Fibroblast of the aortic adventitia (primary cell): Measurements from ENCODE around the gene ASTE1. TPM values are rescaled to one million over a fixed set of nuclear protein-coding genes. Genes with fewer than 3 reads are reported as not detected.

Experiments
- DNase-seq: peaks from one replicate; pipeline ENCODE4 v3.0.0-alpha.2; 2010; ENCODE audit warnings: low read depth
- H3K4me3 ChIP-seq: 2 replicates; pipeline ENCODE4 v1.5.1; 2011; ENCODE audit warnings: low read depth, mild to moderate bottlenecking, control low read depth, low read length, moderate library complexity
- total RNA-seq: library from RNA; depleted of rRNA; stranded (reverse); fragments of >200 nt; gene quantifications from 2 replicates; pipeline ENCODE4 v1.2.3, GENCODE V29; 2012; ENCODE audit warnings: low replicate concordance
- TF ChIP-seq, protein P1 (sequence below): IDR thresholded peaks from 2 replicates; pipeline ENCODE4 v1.5.1; 2011; ENCODE audit warnings: mild to moderate bottlenecking, low read length, control low read depth, inconsistent platforms; ENCODE audit not compliant: insufficient read depth

ASTE1 gene
- total RNA-seq, 1 donor, result 10.1 TPM

- TF ChIP-seq, protein P1, sequence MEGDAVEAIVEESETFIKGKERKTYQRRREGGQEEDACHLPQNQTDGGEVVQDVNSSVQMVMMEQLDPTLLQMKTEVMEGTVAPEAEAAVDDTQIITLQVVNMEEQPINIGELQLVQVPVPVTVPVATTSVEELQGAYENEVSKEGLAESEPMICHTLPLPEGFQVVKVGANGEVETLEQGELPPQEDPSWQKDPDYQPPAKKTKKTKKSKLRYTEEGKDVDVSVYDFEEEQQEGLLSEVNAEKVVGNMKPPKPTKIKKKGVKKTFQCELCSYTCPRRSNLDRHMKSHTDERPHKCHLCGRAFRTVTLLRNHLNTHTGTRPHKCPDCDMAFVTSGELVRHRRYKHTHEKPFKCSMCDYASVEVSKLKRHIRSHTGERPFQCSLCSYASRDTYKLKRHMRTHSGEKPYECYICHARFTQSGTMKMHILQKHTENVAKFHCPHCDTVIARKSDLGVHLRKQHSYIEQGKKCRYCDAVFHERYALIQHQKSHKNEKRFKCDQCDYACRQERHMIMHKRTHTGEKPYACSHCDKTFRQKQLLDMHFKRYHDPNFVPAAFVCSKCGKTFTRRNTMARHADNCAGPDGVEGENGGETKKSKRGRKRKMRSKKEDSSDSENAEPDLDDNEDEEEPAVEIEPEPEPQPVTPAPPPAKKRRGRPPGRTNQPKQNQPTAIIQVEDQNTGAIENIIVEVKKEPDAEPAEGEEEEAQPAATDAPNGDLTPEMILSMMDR, result peak; percentile 55
- no peak overlapping the region for H3K4me3 ChIP-seq
- DNase-seq, result peak; percentile 72
Observed at GRCh38 chr3:131033480-131034080, 7.0 kb upstream of the ASTE1 start.

- TF ChIP-seq, protein P1, result no peak
Observed at GRCh38 chr3:131031660-131032059, 5.0 kb upstream of the ASTE1 start.

GRCh38 chr3:131028844-131029243 lies 2.2 kb upstream of the ASTE1 start:
- DNase-seq, result no peak
- TF ChIP-seq, protein P1, result no peak
- H3K4me3 ChIP-seq, result no peak overlapping the region

More at GRCh38 chr3:131031660-131032059, 5.0 kb upstream of the ASTE1 start:
- H3K4me3 ChIP-seq, result no peak overlapping the region
- peak; percentile 39 for DNase-seq

GRCh38 chr3:131025539-131025938 lies 1.1 kb downstream of the ASTE1 start:
- H3K4me3 ChIP-seq, result peak overlapping the region; percentile 94
- DNase-seq, result no peak
- TF ChIP-seq, protein P1, result no peak

- TF ChIP-seq, protein P1, result no peak
- no peak overlapping the region for H3K4me3 ChIP-seq
- DNase-seq, result no peak
Observed at GRCh38 chr3:131020122-131020693, 6.4 kb downstream of the ASTE1 start.

GRCh38 chr3:131018970-131019369 lies 7.7 kb downstream of the ASTE1 start:
- TF ChIP-seq, protein P1, result no peak
- no peak for DNase-seq
- H3K4me3 ChIP-seq, result no peak overlapping the region
